Kidney (tissue), 14 donors: ENCODE measurements around the gene USB1. TPM values are rescaled to one million over a fixed set of nuclear protein-coding genes. Genes with fewer than 3 reads are reported as not detected.

Experiments
- DNase-seq, 5 donors: peaks; one replicate each; pipeline ENCODE4 v3.0.0-alpha.2; 2013 to 2020
- FAIRE-seq: peaks from 2 replicates; lab custom pipeline; 2012; peaks lifted over from hg19 to GRCh38; lab: Jason Lieb, UNC
- H3K27ac ChIP-seq, 2 donors: one replicate each; pipeline ENCODE4 v1.7.0; 2013; ENCODE audit warnings: low read depth in 2 of 2, low read length in 2 of 2, inconsistent platforms in 1 of 2
- H3K27me3 ChIP-seq: one replicate; pipeline ENCODE4 v1.7.1; 2013; ENCODE audit warnings: low read length, inconsistent platforms; ENCODE audit not compliant: control insufficient read depth, insufficient read depth
- H3K36me3 ChIP-seq, 3 donors: one replicate each; pipeline versions ENCODE4 v1.7.0 to v1.7.1; 2013; ENCODE audit warnings: low read length in 3 of 3, control low read depth in 1 of 3, inconsistent platforms in 1 of 3; ENCODE audit not compliant: insufficient read depth in 3 of 3, control insufficient read depth in 2 of 3
- H3K4me1 ChIP-seq, 3 donors: one replicate each; pipeline versions ENCODE4 v1.7.0 to v1.7.1; 2013; ENCODE audit warnings: low read length in 3 of 3, inconsistent platforms in 1 of 3, low read depth in 1 of 3; ENCODE audit not compliant: control insufficient read depth in 2 of 3, insufficient read depth in 2 of 3
- H3K4me3 ChIP-seq, 3 donors: one replicate each; pipeline versions ENCODE4 v1.7.0 to v1.8.1; 2013; ENCODE audit warnings: low read length in 3 of 3, control low read depth in 1 of 3, inconsistent platforms in 1 of 3
- H3K9ac ChIP-seq, 3 donors: one replicate each; pipeline versions ENCODE4 v1.7.0 to v1.7.1; 2013; ENCODE audit warnings: low read length in 3 of 3, control low read depth in 1 of 3, inconsistent platforms in 1 of 3
- H3K9me3 ChIP-seq, 3 donors: one replicate each; pipeline versions ENCODE4 v1.7.0 to v1.7.1; 2013; ENCODE audit warnings: low read length in 3 of 3, control low read depth in 1 of 3, inconsistent platforms in 1 of 3; ENCODE audit not compliant: control insufficient read depth in 2 of 3, insufficient read depth in 1 of 3
- intact Hi-C: fragments of 100-400 bp; cut with DNase I; formaldehyde crosslinking; loops from one replicate; pipeline ENCODE4 v1.11.1; 2022
- polyA plus RNA-seq: library from polyadenylated mRNA; stranded (reverse); fragments of 350-450 nt; fragmentation: Illumina TruSeq; extraction: RNeasy Lipid Tissue Mini Kit (QIAGEN cat#74804); gene quantifications from one replicate; pipeline ENCODE4 v1.2.3, GENCODE V29; 2014; ENCODE audit warnings: low read depth, low replicate concordance; ENCODE audit not compliant: insufficient read depth
- total RNA-seq: library from RNA; stranded (reverse); fragmentation: NEBNext Ultra II Directional; extraction: Animal tissue kit (Norgen Biotek cat#: 25700); gene quantifications from one replicate; pipeline ENCODE4 v1.2.1, GENCODE V29; 2021
- TF ChIP-seq, protein P1 (sequence below): IDR thresholded peaks from 3 replicates; pipeline ENCODE4 v1.5.1; 2012; ENCODE audit warnings: mild to moderate bottlenecking, moderate library complexity, borderline replicate concordance; ENCODE audit not compliant: insufficient read depth; ENCODE audit errors: extremely low read depth
- donor health status: control.
- donor health status: control.
- donor health status: control.
- donor health status: control.
- donor health status: control.
- donor health status: DM: yes; HTN: yes; CAD: no.
- donor health status: Normal renal cell carcinoma (clear cell type).

The USB1 gene
- total and polyA plus RNA-seq, 2 donors from 2014 or later, result 18.3 to 32.8 TPM

DNA sequence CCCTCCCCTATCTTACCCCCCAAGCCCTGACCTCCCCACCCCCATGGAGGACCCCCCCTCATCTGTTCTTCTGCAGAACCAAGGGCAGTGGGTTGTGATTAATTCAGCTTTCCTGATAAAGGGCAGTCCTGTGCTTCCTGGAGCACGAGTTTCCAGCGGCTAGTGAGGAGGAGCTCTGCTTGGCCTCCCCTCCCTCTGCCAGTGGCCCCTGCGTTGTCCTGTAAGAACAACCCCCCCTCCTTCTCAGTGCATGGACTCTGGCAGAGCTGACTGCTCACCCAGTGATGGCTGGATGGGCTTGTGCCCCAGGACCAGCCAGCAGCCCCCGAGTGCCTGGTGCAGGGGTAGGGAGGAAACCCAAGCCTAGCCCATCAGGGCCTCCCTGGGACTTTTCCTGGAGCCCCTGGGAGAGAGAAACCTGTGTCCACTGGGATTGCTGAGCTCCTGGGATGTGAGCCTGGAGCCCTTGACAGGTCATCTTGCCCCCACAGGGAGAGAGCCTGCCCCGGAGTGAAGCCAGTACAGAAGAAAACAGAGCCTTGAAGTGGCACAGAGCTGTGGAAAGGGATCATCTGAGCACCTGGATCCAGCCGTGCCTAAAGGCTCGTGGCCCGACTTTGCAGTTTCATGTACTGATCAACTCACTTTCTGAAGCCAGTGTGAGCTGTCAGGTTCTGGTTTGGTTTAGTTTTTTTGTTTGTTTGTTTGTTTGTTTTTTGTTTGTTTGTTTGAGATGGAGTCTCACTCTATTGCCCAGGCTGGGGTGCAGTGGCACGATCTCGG, 50.8 kb downstream of the USB1 start:
- intact Hi-C loops, result no loop called here
- TF ChIP-seq, protein P1, sequence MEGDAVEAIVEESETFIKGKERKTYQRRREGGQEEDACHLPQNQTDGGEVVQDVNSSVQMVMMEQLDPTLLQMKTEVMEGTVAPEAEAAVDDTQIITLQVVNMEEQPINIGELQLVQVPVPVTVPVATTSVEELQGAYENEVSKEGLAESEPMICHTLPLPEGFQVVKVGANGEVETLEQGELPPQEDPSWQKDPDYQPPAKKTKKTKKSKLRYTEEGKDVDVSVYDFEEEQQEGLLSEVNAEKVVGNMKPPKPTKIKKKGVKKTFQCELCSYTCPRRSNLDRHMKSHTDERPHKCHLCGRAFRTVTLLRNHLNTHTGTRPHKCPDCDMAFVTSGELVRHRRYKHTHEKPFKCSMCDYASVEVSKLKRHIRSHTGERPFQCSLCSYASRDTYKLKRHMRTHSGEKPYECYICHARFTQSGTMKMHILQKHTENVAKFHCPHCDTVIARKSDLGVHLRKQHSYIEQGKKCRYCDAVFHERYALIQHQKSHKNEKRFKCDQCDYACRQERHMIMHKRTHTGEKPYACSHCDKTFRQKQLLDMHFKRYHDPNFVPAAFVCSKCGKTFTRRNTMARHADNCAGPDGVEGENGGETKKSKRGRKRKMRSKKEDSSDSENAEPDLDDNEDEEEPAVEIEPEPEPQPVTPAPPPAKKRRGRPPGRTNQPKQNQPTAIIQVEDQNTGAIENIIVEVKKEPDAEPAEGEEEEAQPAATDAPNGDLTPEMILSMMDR, result no peak
- no peak overlapping the region for H3K9ac ChIP-seq
- no peaks in the 10 kb centered on the region for H3K36me3 ChIP-seq
- H3K27ac ChIP-seq, result no peak overlapping the region
- no peak for DNase-seq
- no peaks in the 10 kb centered on the region for H3K4me1 ChIP-seq
- H3K9me3 ChIP-seq, result no peaks in the 10 kb centered on the region
- FAIRE-seq, result no peak
- H3K4me3 ChIP-seq, result no peak overlapping the region
- no peaks in the 10 kb centered on the region for H3K27me3 ChIP-seq

DNA sequence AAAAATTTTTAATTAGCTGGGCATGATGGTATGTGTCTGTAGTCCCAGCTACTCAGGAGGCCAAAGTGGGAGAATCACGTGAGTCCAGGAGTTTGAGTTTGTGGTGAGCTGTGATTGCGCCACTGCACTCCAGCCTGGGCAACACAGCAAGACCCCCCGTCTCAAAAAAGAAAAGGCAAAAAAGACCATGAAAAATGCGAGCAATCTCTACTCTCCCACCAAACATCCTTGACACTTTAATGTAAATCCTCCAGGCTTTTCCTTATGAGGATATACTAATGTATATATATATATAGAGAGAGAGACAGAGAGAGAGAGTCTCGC, 52.4 kb downstream of the USB1 start:
- H3K27ac ChIP-seq, result no peak overlapping the region
- H3K4me3 ChIP-seq, result no peak overlapping the region
- FAIRE-seq, result no peak
- no peak overlapping the region for H3K9ac ChIP-seq
- TF ChIP-seq, protein P1, result no peak
- H3K27me3 ChIP-seq, result no peaks in the 10 kb centered on the region
- no peak for DNase-seq
- H3K36me3 ChIP-seq, result no peaks in the 10 kb centered on the region
- H3K4me1 ChIP-seq, result no peaks in the 10 kb centered on the region
- no peaks in the 10 kb centered on the region for H3K9me3 ChIP-seq
- intact Hi-C loops, result no loop called here

DNA sequence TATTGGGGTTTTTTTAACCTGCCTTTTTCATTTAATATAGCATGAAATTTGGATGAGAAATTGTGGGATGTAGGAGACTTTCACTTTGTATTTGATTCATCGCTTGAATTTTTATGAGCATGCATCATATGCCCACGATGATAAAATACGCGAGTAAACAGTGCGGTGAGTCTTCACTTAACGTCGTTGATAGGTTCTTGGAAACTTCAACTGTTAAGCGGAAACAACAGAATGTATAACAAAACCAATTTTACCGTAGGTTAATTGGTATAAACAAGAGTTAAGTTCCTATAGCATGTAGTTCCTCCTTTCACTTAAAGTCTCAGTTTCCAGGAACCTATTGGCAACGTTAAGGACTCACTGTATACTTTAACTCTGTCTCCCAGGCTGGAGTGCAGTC, 53.1 kb downstream of the USB1 start:
- Histone ChIP-seq H3K36me3 (no peaks in the 10 kb centered on the region), H3K9me3 (no peaks in the 10 kb centered on the region), H3K4me3 (no peak overlapping the region), H3K9ac (no peak overlapping the region), H3K27me3 (no peaks in the 10 kb centered on the region), H3K27ac (no peak overlapping the region), H3K4me1 (no peaks in the 10 kb centered on the region)
- TF ChIP-seq, protein P1, result no peak
- FAIRE-seq (no peak), DNase-seq (no peak)
- intact Hi-C loops, result no loop called here
